ENCODE measurements around the gene ARHGAP24. TPM values are rescaled to one million over a fixed set of nuclear protein-coding genes. Genes with fewer than 3 reads are reported as not detected.

The ARHGAP24 gene
- total RNA-seq (2022; extraction: Qiagen RNA extraction; ENCODE audit: low read depth) = 4.4 to 5.2 TPM (median 4.6 TPM) in 5 replicates

GRCh38 chr4:85474818-85475630 lies at the start of gene ARHGAP24:
Gene ARHGAP24 (plus strand): TSS chr4:85475150.

All from A549 treated with RU486 at 1 μM for 4 hours (cell line).